Body of pancreas (tissue), 4 donors: ENCODE data around the gene RRAGD. TPM values are rescaled to one million over a fixed set of nuclear protein-coding genes. Genes with fewer than 3 reads are reported as not detected.
A peak's percentile ranks its signal among the peaks of the same experiment; 100 is the strongest.

Source experiments
- ATAC-seq: fragments of 150-250 bp; one replicate; pipeline ENCODE4 v1.9.1; 2016
- DNase-seq, 4 donors: peaks; one replicate each; pipeline ENCODE4 v3.0.0-alpha.2; 2019
- H3K27ac ChIP-seq, 4 donors: fragments of 200-600 bp; sonication (generic); 1 replicate in 3 of 4; 2 replicates in 1 of 4; pipeline versions ENCODE4 v1.5.1 to v1.6.1; 2016 to 2019; ENCODE audit warnings: mild to moderate bottlenecking in 1 of 4, mixed read lengths in 1 of 4, moderate library complexity in 1 of 4
- H3K27me3 ChIP-seq, 2 donors: fragments of 200-600 bp; sonication (generic); one replicate each; pipeline ENCODE4 v1.6.0; 2016; ENCODE audit warnings: mild to moderate bottlenecking in 1 of 2
- H3K36me3 ChIP-seq, 2 donors: fragments of 200-600 bp; sonication (generic); replicated peaks in 1 of 2; 2 replicates each; pipeline ENCODE4 v1.5.1; 2016; ENCODE audit warnings: low read depth in 2 of 2; ENCODE audit not compliant: insufficient read depth in 1 of 2
- H3K4me1 ChIP-seq: fragments of 200-600 bp; sonication (generic); one replicate; pipeline ENCODE4 v1.6.0; 2016
- H3K4me3 ChIP-seq, 2 donors: fragments of 200-600 bp; sonication (generic); 1 replicate in 1 of 2; 2 replicates in 1 of 2; pipeline ENCODE4 v1.5.1; 2016 to 2019
- H3K9me3 ChIP-seq, 3 donors: fragments of 200-600 bp; sonication (generic); 1 replicate in 2 of 3; 2 replicates in 1 of 3; pipeline ENCODE4 v1.5.1; 2016
- POLR2A ChIP-seq, 3 donors: fragments of 450-650 bp; IDR thresholded peaks; one replicate each; pipeline ENCODE4 v1.6.1; 2016; ENCODE audit warnings: antibody characterized with exemption in 3 of 3, mild to moderate bottlenecking in 2 of 3
- WGBS, 2 donors: methylation state at CpG; one replicate each; pipeline ENCODE4 v1.1.5; 2017; 5-methylcytosine and 5-hydroxymethylcytosine counted together
- intact Hi-C: fragments of 100-400 bp; cut with DNase I; formaldehyde crosslinking; loops from one replicate; pipeline ENCODE4 v1.15.1; 2023
- total RNA-seq, 2 donors: library from RNA; depleted of rRNA; stranded (reverse); fragments of >200 nt; gene quantifications; one replicate each; pipeline ENCODE4 v1.1.0, GENCODE V29; 2016
- TF ChIP-seq, protein P1 (sequence below), 7 experiments: fragments of 450-650 bp in 4 of 7; fragments of 200-600 bp in 3 of 7; sonication (generic) in 3 of 7; IDR thresholded peaks; one replicate each; pipeline ENCODE4 v1.5.1; 2016 to 2019; ENCODE audit warnings: antibody characterized with exemption in 7 of 7

RRAGD gene
- total RNA-seq, 2 donors from 2014 or later: 9.2 to 9.3 TPM

DNA sequence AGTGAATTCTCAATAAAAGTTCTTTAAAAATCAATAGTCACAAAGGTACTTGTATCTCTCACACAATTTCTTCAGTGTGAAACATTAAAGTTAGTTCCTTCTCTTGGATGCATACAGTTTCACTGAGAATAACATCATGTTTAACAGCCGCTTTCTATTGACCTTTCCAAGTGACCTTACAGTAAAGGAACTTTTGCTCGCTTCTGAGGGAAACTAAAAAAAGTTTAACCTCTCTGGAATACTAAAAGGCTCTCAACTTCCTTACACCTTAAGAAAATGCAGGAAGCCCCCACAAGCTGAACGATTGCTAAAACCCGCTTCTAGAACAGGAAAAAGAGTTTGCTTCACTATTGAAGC lies 1.3 kb downstream of the RRAGD start:
- Histone ChIP-seq H3K36me3 (no peaks in the 10 kb centered on the region), H3K27me3 (no peaks in the 10 kb centered on the region), H3K9me3 (no peaks in the 10 kb centered on the region), H3K27ac (peak overlapping the region in 3 of 4 donors; percentile 72 to 73 (median 73)), H3K4me1 (peaks cover 14% of the 10 kb centered on the region), H3K4me3 (peak overlapping the region; percentile 62 to 65)
- ATAC-seq: no peak
- intact Hi-C loops: no loop called here
- TF ChIP-seq, protein P1, sequence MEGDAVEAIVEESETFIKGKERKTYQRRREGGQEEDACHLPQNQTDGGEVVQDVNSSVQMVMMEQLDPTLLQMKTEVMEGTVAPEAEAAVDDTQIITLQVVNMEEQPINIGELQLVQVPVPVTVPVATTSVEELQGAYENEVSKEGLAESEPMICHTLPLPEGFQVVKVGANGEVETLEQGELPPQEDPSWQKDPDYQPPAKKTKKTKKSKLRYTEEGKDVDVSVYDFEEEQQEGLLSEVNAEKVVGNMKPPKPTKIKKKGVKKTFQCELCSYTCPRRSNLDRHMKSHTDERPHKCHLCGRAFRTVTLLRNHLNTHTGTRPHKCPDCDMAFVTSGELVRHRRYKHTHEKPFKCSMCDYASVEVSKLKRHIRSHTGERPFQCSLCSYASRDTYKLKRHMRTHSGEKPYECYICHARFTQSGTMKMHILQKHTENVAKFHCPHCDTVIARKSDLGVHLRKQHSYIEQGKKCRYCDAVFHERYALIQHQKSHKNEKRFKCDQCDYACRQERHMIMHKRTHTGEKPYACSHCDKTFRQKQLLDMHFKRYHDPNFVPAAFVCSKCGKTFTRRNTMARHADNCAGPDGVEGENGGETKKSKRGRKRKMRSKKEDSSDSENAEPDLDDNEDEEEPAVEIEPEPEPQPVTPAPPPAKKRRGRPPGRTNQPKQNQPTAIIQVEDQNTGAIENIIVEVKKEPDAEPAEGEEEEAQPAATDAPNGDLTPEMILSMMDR (IDR thresholded peaks at IDR 0.05): no peak
- TF ChIP-seq POLR2A (IDR thresholded peaks at IDR 0.05): no peak
- DNase-seq: no peak
- 4 to 5% methylated on average over 4 of the region's 4 CpGs for WGBS, 2 donors

DNA sequence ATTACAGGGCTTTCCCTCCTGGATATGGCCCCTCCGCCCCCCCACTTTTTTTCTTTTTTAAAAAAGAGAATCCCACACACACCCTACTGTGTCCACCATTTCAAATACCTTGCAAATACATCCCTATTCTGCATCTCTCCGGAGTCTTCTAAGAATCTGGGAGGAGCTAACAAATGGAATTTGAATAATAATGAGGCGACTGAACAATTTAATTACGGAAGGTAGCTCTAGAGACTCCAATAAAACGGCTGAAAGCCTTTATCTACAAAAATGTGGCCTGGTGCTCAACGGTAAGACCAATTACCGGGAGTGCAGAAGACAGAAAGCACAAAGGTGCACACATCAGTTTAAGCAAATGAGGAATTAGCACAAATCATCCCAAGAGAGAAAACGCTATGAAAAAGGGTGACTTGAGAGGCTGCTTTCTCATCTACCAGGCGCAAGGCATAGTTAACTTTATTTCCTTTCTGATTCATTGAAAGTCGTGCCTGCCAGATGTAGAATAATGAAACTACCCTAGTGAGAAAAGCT lies 1.8 kb downstream of the RRAGD start:
- DNase-seq (no peak), ATAC-seq (no peak)
- intact Hi-C loops: no loop called here
- H3K9me3 ChIP-seq: no peaks in the 10 kb centered on the region
- TF ChIP-seq POLR2A (IDR thresholded peaks at IDR 0.05): no peak
- TF ChIP-seq, protein P1 (IDR thresholded peaks at IDR 0.05): no peak
- no peak overlapping the region for H3K4me3 ChIP-seq
- H3K27ac ChIP-seq: peak overlapping the region in 2 of 4 donors; percentile 37 to 72
- 57 to 62% methylated on average over 10 of the region's 10 CpGs for WGBS, 2 donors
- H3K4me1 ChIP-seq: peaks cover 14% of the 10 kb centered on the region
- H3K27me3 ChIP-seq: no peaks in the 10 kb centered on the region
- H3K36me3 ChIP-seq: no peaks in the 10 kb centered on the region

DNA sequence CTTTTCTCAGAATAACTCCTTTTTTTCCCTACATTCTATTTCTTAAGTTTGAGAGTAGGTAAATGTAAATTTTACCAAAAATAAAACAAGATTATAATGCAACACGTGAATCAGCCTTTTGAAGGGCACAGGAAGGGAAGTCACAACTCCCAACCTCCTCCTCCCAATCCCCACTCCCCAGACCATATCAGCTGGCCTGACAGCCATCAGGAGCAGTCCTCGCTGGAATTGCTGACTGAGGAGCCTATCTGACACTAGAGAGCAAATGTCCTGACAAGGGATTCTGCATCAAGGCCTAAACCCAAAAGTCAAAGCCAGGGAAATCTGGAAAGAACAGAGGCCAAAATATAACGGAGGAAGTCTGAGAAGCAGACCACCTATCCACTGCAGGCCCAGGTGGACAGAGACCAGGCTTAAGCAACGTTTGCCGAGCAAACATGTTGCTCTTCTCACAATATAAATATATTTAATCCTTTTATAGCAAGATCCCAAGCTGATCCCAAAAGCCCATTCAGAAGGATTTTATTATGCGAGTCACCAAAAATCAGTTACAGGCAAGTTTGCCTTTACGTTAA lies 2.5 kb downstream of the RRAGD start:
- H3K4me1 ChIP-seq: peaks cover 14% of the 10 kb centered on the region
- DNase-seq: no peak
- H3K4me3 ChIP-seq: no peak overlapping the region
- no peak overlapping the region for H3K27ac ChIP-seq
- WGBS, 2 donors: 73 to 75% methylated on average over 7 of the region's 7 CpGs
- no peaks in the 10 kb centered on the region for H3K36me3 ChIP-seq
- TF ChIP-seq, protein P1 (IDR thresholded peaks at IDR 0.05): no peak
- TF ChIP-seq POLR2A (IDR thresholded peaks at IDR 0.05): no peak
- H3K9me3 ChIP-seq: no peaks in the 10 kb centered on the region
- intact Hi-C loops: no loop called here
- H3K27me3 ChIP-seq: no peaks in the 10 kb centered on the region
- no peak for ATAC-seq

DNA sequence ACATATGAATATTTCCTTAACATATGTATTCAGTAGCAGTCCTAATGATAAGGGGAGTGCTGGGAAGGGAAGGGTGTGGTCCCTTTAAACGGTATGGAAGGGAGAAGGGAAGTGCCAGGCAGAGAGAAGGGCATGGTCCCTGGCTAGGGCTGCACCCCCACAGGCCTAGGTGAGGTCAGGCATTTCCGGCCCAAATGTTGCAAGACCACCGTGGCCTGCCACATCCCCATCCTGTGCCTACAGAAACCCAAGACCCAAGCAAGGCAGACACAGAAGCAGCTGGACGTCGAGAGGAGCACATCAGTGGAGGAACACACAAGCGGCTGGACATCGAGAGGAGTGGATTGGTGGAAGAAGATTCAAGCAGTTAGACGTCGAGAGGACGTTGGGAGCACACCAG lies 5.9 kb downstream of the RRAGD start:
- H3K27me3 ChIP-seq: no peaks in the 10 kb centered on the region
- H3K4me1 ChIP-seq: peaks cover 5% of the 10 kb centered on the region
- 69 to 88% methylated on average over 10 of the region's 10 CpGs for WGBS, 2 donors
- no peak overlapping the region for H3K4me3 ChIP-seq
- TF ChIP-seq, protein P1 (IDR thresholded peaks at IDR 0.05): no peak
- no peak for TF ChIP-seq POLR2A (IDR thresholded peaks at IDR 0.05)
- H3K9me3 ChIP-seq: no peaks in the 10 kb centered on the region
- DNase-seq: no peak
- H3K36me3 ChIP-seq: no peaks in the 10 kb centered on the region
- no peak for ATAC-seq
- intact Hi-C loops: no loop called here
- no peak overlapping the region for H3K27ac ChIP-seq

DNA sequence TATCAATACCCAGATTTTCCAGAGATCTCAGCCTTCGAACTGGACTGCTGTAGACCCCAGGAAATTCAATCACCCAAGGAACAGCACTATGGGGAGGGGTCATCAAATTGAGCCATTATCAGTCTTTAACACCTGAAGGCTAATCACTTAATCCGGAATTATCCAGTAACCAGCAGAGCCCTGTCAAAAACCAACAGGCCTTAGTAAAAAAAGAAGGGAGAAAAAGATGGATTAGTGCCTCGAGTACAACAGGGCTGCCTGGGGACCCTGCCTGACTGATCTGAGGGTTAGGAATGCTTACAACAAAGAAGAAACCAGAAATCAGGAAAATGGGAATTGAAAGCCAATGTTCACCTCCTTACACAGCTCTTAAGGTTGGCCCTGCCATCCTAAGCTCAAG lies 7.6 kb downstream of the RRAGD start:
- TF ChIP-seq, protein P1 (IDR thresholded peaks at IDR 0.05): no peak
- no peak for TF ChIP-seq POLR2A (IDR thresholded peaks at IDR 0.05)
- Histone ChIP-seq H3K27ac (no peak overlapping the region), H3K4me3 (no peak overlapping the region), H3K36me3 (no peaks in the 10 kb centered on the region), H3K27me3 (no peaks in the 10 kb centered on the region), H3K9me3 (no peaks in the 10 kb centered on the region), H3K4me1 (no peaks in the 10 kb centered on the region)
- intact Hi-C loops: no loop called here
- ATAC-seq: no peak
- DNase-seq: no peak
- WGBS, 2 donors: 77 to 78% methylated on average over 3 of the region's 3 CpGs
